ENCODE measurements around the gene USP48. TPM values are rescaled to one million over a fixed set of nuclear protein-coding genes. Genes with fewer than 3 reads are reported as not detected.

Gene USP48
- total and polyA plus RNA-seq, 2 of the 8 experiments (the other 6 are each of a cell fraction or from before 2014, with no cell fraction given) = 12.8 to 83.5 TPM

GRCh38 chr1:21671915-21672314 lies 111.0 kb downstream of the USP48 start:
- Histone ChIP-seq H4K8ac (ENCODE audit: extremely low read depth, insufficient read depth, low read length) (no peak overlapping the region), H2BK15ac (ENCODE audit: low read length) (no peak overlapping the region), H2BK12ac (ENCODE audit: low read depth, low read length) (no peak overlapping the region), H3K27ac (ENCODE audit: low read depth, low read length) (no peak overlapping the region), H3K23ac (ENCODE audit: insufficient read length) (no peak overlapping the region), H2BK5ac (ENCODE audit: low read depth, low read length) (no peak overlapping the region), H3K4ac (replicated peaks; ENCODE audit: insufficient read length, low read depth, low read length) (no peak overlapping the region), H3K4me3 (ENCODE audit: extremely low read depth in 1 of 4, insufficient read depth in 2 of 4, low read depth in 3 of 4, low read length in 4 of 4) (no peak overlapping the region), H3K4me1 (replicated peaks in 1 of 4; ENCODE audit: control insufficient read depth in 3 of 4, insufficient read depth in 4 of 4, low read length in 3 of 4) (peaks cover 0 to 24% (median 7%) of the 10 kb centered on the region in 4 experiments; a peak in 6 of 7 replicates), H3K18ac (ENCODE audit: extremely low read depth, low read length) (no peak overlapping the region), H4K91ac (replicated peaks; ENCODE audit: insufficient read length, low read length) (no peak overlapping the region), H3K27me3 (replicated peaks in 1 of 4; ENCODE audit: control insufficient read depth in 3 of 4, extremely low read depth in 1 of 4, insufficient read depth in 3 of 4, low read length in 3 of 4) (peaks cover 0 to 28% (median 19%) of the 10 kb centered on the region in 4 experiments; a peak in 5 of 7 replicates), H4K5ac (ENCODE audit: insufficient read length, low read depth, low read length) (no peak overlapping the region), H3K79me1 (ENCODE audit: low read depth, low read length) (no peaks in the 10 kb centered on the region), H3K56ac (replicated peaks; ENCODE audit: insufficient read length, low read depth, low read length) (no peak overlapping the region), H2AK5ac (ENCODE audit: low read depth, low read length) (no peak overlapping the region), H2BK20ac (ENCODE audit: low read length) (no peak overlapping the region), H3K4me2 (ENCODE audit: insufficient read depth in 1 of 2, low read depth in 2 of 2, low read length in 2 of 2) (no peak overlapping the region), H3K14ac (ENCODE audit: insufficient read length) (no peak overlapping the region), H2AFZ (ENCODE audit: low read length) (no peak overlapping the region), H3K79me2 (ENCODE audit: control insufficient read depth in 1 of 2, insufficient read depth in 2 of 2, low read length in 2 of 2) (no peaks in the 10 kb centered on the region), H3K23me2 (ENCODE audit: low read depth, low read length) (peaks cover 13% of the 10 kb centered on the region), H2BK120ac (replicated peaks; ENCODE audit: low read depth, low read length) (no peak overlapping the region), H3K9ac (replicated peaks in 1 of 4; ENCODE audit: extremely low read depth in 1 of 4, low read depth in 3 of 4, low read length in 3 of 4) (no peak overlapping the region), H3K9me3 (ENCODE audit: insufficient read depth in 2 of 2, low read depth in 1 of 2, low read length in 1 of 2) (no peaks in the 10 kb centered on the region), H3K36me3 (ENCODE audit: control insufficient read depth in 2 of 4, insufficient read depth in 4 of 4, low read length in 3 of 4) (no peaks in the 10 kb centered on the region), H4K20me1 (replicated peaks in 1 of 2; ENCODE audit: control insufficient read depth in 1 of 2, insufficient read depth in 2 of 2, low read length in 2 of 2) (peaks cover 0 to 2% of the 10 kb centered on the region in 2 experiments)
- 94% methylated on average over 6 of the region's 6 CpGs; no CpG with 5 or more reads in 1 of the 2 experiments for WGBS, 2 experiments (ENCODE audit: extremely low coverage in 1 of 2, insufficient coverage in 1 of 2, insufficient read length in 1 of 2, insufficient replicate concordance in 2 of 2, low coverage in 1 of 2, low lambda C conversion rate in 2 of 2, missing lambda C conversion rate in 1 of 2)
- CTCF ChIA-PET (ENCODE audit: partially characterized antibody) = interaction anchor here (0.6 to 4.6 kb wide), 4 partner anchors 11 to 1165 kb away, joined by 3 to 25 read pairs (median 4); no protein-coding TSS in a partner anchor
- POLR2A ChIA-PET (ENCODE audit: partially characterized antibody) = interaction anchor here (0.6 kb wide), 1 partner anchor 12 kb away, joined by 3 read pairs; no protein-coding TSS in a partner anchor
- DNase-seq (ENCODE audit: low read depth in 1 of 2, low spot score in 2 of 2) = no peak
- no peak for FAIRE-seq
- TF ChIP-seq ATF2 (IDR thresholded peaks at IDR 0.05; ENCODE audit: low read length) (no peak), SIRT6 (IDR thresholded peaks at IDR 0.05; ENCODE audit: low read length) (no peak), POU5F1 (IDR thresholded peaks at IDR 0.05; ENCODE audit: low read depth, low read length) (no peak), EZH2 (IDR thresholded peaks at IDR 0.05; ENCODE audit: low read depth, low read length, severe bottlenecking) (no peak)
